ENCODE results near the gene PRXL2C. TPM values are rescaled to one million over a fixed set of nuclear protein-coding genes. Genes with fewer than 3 reads are reported as not detected.

PRXL2C gene
- total and polyA plus RNA-seq, 2 of the 13 experiments (the other 11 are each of a cell fraction or from before 2014, with no cell fraction given): 11.0 to 13.2 TPM

DNA sequence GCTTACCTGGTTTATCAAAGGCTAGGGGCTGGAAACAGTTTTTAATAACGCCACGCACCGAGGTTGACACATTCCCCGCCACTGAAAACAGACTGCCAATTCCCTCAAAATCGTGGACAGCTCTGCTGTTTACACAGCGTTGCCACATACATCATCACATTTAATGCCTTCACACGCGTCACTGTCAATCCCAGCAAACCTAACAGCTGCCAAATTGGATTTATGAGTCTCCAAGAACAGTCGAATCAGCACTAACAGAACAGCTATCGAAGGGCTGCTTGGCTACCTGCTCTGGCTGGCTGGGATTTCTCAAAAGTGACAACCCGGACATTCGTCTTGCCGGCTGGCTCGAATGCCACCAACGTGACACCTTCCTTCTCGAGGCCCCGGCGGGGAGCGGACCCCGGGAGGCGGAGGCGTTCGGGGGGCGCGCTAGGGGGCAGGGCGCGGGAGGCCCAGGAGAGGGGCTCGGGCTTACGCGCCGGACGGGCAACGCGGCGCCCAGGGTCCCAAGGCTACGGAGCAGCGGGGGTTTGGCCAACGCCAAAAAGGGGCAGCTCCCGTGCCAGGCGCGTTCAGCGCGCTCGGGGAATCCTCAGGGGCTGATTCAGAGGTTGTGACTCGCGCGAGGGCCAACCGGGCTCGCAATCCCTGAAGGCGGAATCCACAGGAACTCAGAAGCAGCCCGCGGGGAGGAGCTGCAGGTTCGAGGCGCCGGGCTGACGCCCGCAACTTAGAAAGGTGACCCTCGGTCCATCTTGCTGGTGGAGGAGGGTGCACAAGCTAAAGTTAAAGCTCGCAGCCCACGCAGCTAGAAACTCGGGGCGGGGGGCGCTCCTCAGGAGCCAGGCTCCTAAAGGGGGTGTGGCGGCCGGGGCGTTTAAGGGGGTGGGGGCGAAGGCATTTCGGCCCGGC lies 36.7 kb downstream of the PRXL2C start (continued):
- TF ChIP-seq ZBTB21 (CRISPR knock-in tag; IDR thresholded peaks at IDR 0.05) (0 out of 2 replicates have a peak, but pooled peaks have one; percentile 46), ZNF564 (CRISPR knock-in tag; IDR thresholded peaks at IDR 0.05) (0 out of 2 replicates have a peak, but pooled peaks have one; percentile 32), NCOA1 (CRISPR knock-in tag; IDR thresholded peaks at IDR 0.05) (peak; percentile 87; the same call in 1 of the 2 replicates), ZNF563 (CRISPR knock-in tag; IDR thresholded peaks at IDR 0.05) (no peak), SMAD3 (CRISPR knock-in tag; IDR thresholded peaks at IDR 0.05) (0 out of 2 replicates have a peak, but pooled peaks have one; percentile 27), ARHGAP35 (CRISPR knock-in tag; IDR thresholded peaks at IDR 0.05; ENCODE audit: borderline replicate concordance) (no peak), HOXA9 (CRISPR knock-in tag; IDR thresholded peaks at IDR 0.05; ENCODE audit: borderline replicate concordance) (0 out of 2 replicates have a peak, but pooled peaks have one; percentile 39), MAZ (IDR thresholded peaks at IDR 0.05; ENCODE audit: borderline replicate concordance, low read depth, low read length) (no peak), MAZ (CRISPR knock-in tag; IDR thresholded peaks at IDR 0.05; ENCODE audit: low read depth) (peak; percentile 79; the same call in 1 of the 2 replicates), HOXA5 (CRISPR knock-in tag; IDR thresholded peaks at IDR 0.05) (peak; percentile 22), RNF2 (conservative IDR thresholded peaks at IDR 0.05; ENCODE audit: low read depth) (no peak), ZBTB10 (CRISPR knock-in tag; IDR thresholded peaks at IDR 0.05; ENCODE audit: borderline replicate concordance) (0 out of 2 replicates have a peak, but pooled peaks have one; percentile 37), MXD4 (CRISPR knock-in tag; IDR thresholded peaks at IDR 0.05) (no peak; the same call in 1 of the 2 replicates), PCBP2 (optimal IDR thresholded peaks at IDR 0.05; ENCODE audit: low read depth, low read length, poor library complexity, severe bottlenecking) (no peak), PHF8 (CRISPR knock-in tag; IDR thresholded peaks at IDR 0.05) (peak; percentile 44; the same call in 1 of the 2 replicates), ZNF3 (CRISPR knock-in tag; IDR thresholded peaks at IDR 0.05) (no peak), ZSCAN9 (CRISPR knock-in tag; IDR thresholded peaks at IDR 0.05; ENCODE audit: borderline replicate concordance) (no peak), FOXA3 (CRISPR knock-in tag; IDR thresholded peaks at IDR 0.05) (peak; percentile 87), ZNF567 (CRISPR knock-in tag; IDR thresholded peaks at IDR 0.05; ENCODE audit: borderline replicate concordance) (no peak)
- TF ChIP-seq, protein P1, sequence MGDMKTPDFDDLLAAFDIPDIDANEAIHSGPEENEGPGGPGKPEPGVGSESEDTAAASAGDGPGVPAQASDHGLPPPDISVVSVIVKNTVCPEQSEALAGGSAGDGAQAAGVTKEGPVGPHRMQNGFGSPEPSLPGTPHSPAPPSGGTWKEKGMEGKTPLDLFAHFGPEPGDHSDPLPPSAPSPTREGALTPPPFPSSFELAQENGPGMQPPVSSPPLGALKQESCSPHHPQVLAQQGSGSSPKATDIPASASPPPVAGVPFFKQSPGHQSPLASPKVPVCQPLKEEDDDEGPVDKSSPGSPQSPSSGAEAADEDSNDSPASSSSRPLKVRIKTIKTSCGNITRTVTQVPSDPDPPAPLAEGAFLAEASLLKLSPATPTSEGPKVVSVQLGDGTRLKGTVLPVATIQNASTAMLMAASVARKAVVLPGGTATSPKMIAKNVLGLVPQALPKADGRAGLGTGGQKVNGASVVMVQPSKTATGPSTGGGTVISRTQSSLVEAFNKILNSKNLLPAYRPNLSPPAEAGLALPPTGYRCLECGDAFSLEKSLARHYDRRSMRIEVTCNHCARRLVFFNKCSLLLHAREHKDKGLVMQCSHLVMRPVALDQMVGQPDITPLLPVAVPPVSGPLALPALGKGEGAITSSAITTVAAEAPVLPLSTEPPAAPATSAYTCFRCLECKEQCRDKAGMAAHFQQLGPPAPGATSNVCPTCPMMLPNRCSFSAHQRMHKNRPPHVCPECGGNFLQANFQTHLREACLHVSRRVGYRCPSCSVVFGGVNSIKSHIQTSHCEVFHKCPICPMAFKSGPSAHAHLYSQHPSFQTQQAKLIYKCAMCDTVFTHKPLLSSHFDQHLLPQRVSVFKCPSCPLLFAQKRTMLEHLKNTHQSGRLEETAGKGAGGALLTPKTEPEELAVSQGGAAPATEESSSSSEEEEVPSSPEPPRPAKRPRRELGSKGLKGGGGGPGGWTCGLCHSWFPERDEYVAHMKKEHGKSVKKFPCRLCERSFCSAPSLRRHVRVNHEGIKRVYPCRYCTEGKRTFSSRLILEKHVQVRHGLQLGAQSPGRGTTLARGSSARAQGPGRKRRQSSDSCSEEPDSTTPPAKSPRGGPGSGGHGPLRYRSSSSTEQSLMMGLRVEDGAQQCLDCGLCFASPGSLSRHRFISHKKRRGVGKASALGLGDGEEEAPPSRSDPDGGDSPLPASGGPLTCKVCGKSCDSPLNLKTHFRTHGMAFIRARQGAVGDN (CRISPR knock-in tag; IDR thresholded peaks at IDR 0.05): peak; percentile 86
- TF ChIP-seq, protein P2, sequence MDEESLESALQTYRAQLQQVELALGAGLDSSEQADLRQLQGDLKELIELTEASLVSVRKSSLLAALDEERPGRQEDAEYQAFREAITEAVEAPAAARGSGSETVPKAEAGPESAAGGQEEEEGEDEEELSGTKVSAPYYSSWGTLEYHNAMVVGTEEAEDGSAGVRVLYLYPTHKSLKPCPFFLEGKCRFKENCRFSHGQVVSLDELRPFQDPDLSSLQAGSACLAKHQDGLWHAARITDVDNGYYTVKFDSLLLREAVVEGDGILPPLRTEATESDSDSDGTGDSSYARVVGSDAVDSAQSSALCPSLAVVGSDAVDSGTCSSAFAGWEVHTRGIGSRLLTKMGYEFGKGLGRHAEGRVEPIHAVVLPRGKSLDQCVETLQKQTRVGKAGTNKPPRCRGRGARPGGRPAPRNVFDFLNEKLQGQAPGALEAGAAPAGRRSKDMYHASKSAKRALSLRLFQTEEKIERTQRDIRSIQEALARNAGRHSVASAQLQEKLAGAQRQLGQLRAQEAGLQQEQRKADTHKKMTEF (CRISPR knock-in tag; IDR thresholded peaks at IDR 0.05): peak; percentile 18; the same call in 1 of the 2 replicates
